Stimulated activated CD8-positive, alpha-beta memory T cell treated with anti-CD3 and anti-CD28 coated beads, Interleukin-4, amount 100 ng/mL, for 1 hour (primary cell): ENCODE measurements around the gene RANBP10.

ENCODE experiments used
- DNase-seq, 2 donors: peaks; one replicate each; pipeline ENCODE4 v3.0.0-alpha.2; 2020; ENCODE audit warnings: low read depth in 2 of 2, low spot score in 1 of 2

The RANBP10 gene

GRCh38 chr16:67828651-67829050, 22.3 kb upstream of the RANBP10 start:
- no peak for DNase-seq

GRCh38 chr16:67825906-67826305, 19.5 kb upstream of the RANBP10 start:
- DNase-seq: no peak

- DNase-seq: no peak
Observed at GRCh38 chr16:67825119-67825518, 18.8 kb upstream of the RANBP10 start.

GRCh38 chr16:67822511-67822910, 16.2 kb upstream of the RANBP10 start:
- no peak for DNase-seq

GRCh38 chr16:67820608-67821259, 14.4 kb upstream of the RANBP10 start:
- DNase-seq: no peak

- no peak for DNase-seq
Observed at GRCh38 chr16:67814567-67814966, 8.2 kb upstream of the RANBP10 start.

- no peak for DNase-seq
Observed at GRCh38 chr16:67811899-67812298, 5.5 kb upstream of the RANBP10 start.

- DNase-seq: no peak
Observed at GRCh38 chr16:67807148-67807682, 855 bp upstream of the RANBP10 start.

GRCh38 chr16:67805718-67806427, 487 bp downstream of the RANBP10 start:
- no peak for DNase-seq

- no peak for DNase-seq
Observed at GRCh38 chr16:67804853-67805542, 1.4 kb downstream of the RANBP10 start.

- no peak for DNase-seq
Observed at GRCh38 chr16:67803894-67804293, 2.5 kb downstream of the RANBP10 start.

- DNase-seq: no peak
Observed at GRCh38 chr16:67801883-67802282, 4.5 kb downstream of the RANBP10 start.

- no peak for DNase-seq
Observed at GRCh38 chr16:67801241-67801640, 5.1 kb downstream of the RANBP10 start.

GRCh38 chr16:67800338-67800926, 5.9 kb downstream of the RANBP10 start:
- DNase-seq: no peak

GRCh38 chr16:67796099-67796718, 10.2 kb downstream of the RANBP10 start:
- DNase-seq: no peak

GRCh38 chr16:67790071-67790470, 16.3 kb downstream of the RANBP10 start:
- DNase-seq: no peak

- DNase-seq: no peak
Observed at GRCh38 chr16:67786491-67786890, 19.9 kb downstream of the RANBP10 start.

GRCh38 chr16:67783353-67783725, 23.0 kb downstream of the RANBP10 start:
- no peak for DNase-seq

- DNase-seq: no peak
Observed at GRCh38 chr16:67782567-67783352, 23.6 kb downstream of the RANBP10 start.

- DNase-seq: no peak
Observed at GRCh38 chr16:67781565-67781921, 24.8 kb downstream of the RANBP10 start.
